Measurements from ENCODE around the gene RUSC2.

- TF ChIP-seq REST (IDR thresholded peaks at IDR 0.05; ENCODE audit: insufficient read depth in 1 of 2, low read depth in 2 of 2, low read length in 2 of 2) (no peak), TAF1 (IDR thresholded peaks at IDR 0.05; ENCODE audit: borderline replicate concordance, insufficient read depth, low read length) (no peak)
Observed at GRCh38 chr9:35519692-35520363, 29.9 kb downstream of the RUSC2 start.
